Skeletal muscle satellite cell (primary cell): ENCODE data around the gene PTPRT.

Experiments
- H3K27me3 ChIP-seq: 2 replicates; pipeline ENCODE4 v1.7.0; 2013; ENCODE audit warnings: low read length; ENCODE audit not compliant: control insufficient read depth, insufficient read depth
- H3K36me3 ChIP-seq: 2 replicates; pipeline ENCODE4 v1.7.0; 2013; ENCODE audit warnings: mild to moderate bottlenecking, control low read depth, low read length; ENCODE audit not compliant: insufficient read depth
- H3K4me1 ChIP-seq: 2 replicates; pipeline ENCODE4 v1.7.0; 2013; ENCODE audit warnings: low read length; ENCODE audit not compliant: control insufficient read depth, insufficient read depth
- H3K4me2 ChIP-seq: 2 replicates; pipeline ENCODE4 v1.7.0; 2013; ENCODE audit warnings: mild to moderate bottlenecking, low read length
- H3K4me3 ChIP-seq: 2 replicates; pipeline ENCODE4 v1.7.0; 2013; ENCODE audit warnings: low read length
- H3K9ac ChIP-seq: 2 replicates; pipeline ENCODE4 v1.7.0; 2013; ENCODE audit warnings: mild to moderate bottlenecking, low read depth, low read length, moderate library complexity
- H3K9me3 ChIP-seq: replicated peaks from 2 replicates; pipeline ENCODE4 v1.7.0; 2013; ENCODE audit warnings: mild to moderate bottlenecking, control low read depth, low read length

PTPRT gene

GRCh38 chr20:42895020-42895419 is 294.7 kb downstream of the PTPRT start:
- Histone ChIP-seq H3K4me1 (no peaks in the 10 kb centered on the region), H3K9me3 (peaks cover 19% of the 10 kb centered on the region), H3K27me3 (no peaks in the 10 kb centered on the region), H3K9ac (no peak overlapping the region), H3K36me3 (no peaks in the 10 kb centered on the region), H3K4me3 (no peak overlapping the region), H3K4me2 (no peak overlapping the region)

- Histone ChIP-seq H3K4me3 (no peak overlapping the region), H3K36me3 (no peaks in the 10 kb centered on the region), H3K4me1 (no peaks in the 10 kb centered on the region), H3K27me3 (no peaks in the 10 kb centered on the region), H3K9me3 (peaks cover 14% of the 10 kb centered on the region), H3K4me2 (no peak overlapping the region), H3K9ac (no peak overlapping the region)
These were observed 295.2 kb downstream of the PTPRT start for GRCh38 chr20:42894483-42894882.

- Histone ChIP-seq H3K9ac (no peak overlapping the region), H3K9me3 (peaks cover 25% of the 10 kb centered on the region), H3K4me1 (no peaks in the 10 kb centered on the region), H3K27me3 (no peaks in the 10 kb centered on the region), H3K4me2 (no peak overlapping the region), H3K4me3 (no peak overlapping the region), H3K36me3 (no peaks in the 10 kb centered on the region)
These were observed 300.2 kb downstream of the PTPRT start for GRCh38 chr20:42889517-42889916.

- no peaks in the 10 kb centered on the region for H3K27me3 ChIP-seq
- H3K36me3 ChIP-seq = no peaks in the 10 kb centered on the region
- H3K4me2 ChIP-seq = no peak overlapping the region
- H3K4me3 ChIP-seq = no peak overlapping the region
- no peak overlapping the region for H3K9ac ChIP-seq
- H3K9me3 ChIP-seq = peaks cover 20% of the 10 kb centered on the region
- no peaks in the 10 kb centered on the region for H3K4me1 ChIP-seq
These were observed 302.4 kb downstream of the PTPRT start for GRCh38 chr20:42887281-42887680.

GRCh38 chr20:42886801-42887200 is 302.9 kb downstream of the PTPRT start:
- no peak overlapping the region for H3K9ac ChIP-seq
- H3K4me1 ChIP-seq = no peaks in the 10 kb centered on the region
- H3K4me3 ChIP-seq = no peak overlapping the region
- no peaks in the 10 kb centered on the region for H3K36me3 ChIP-seq
- H3K27me3 ChIP-seq = no peaks in the 10 kb centered on the region
- no peak overlapping the region for H3K4me2 ChIP-seq
- peaks cover 16% of the 10 kb centered on the region for H3K9me3 ChIP-seq

GRCh38 chr20:42886046-42886445 is 303.7 kb downstream of the PTPRT start:
- no peak overlapping the region for H3K4me3 ChIP-seq
- no peaks in the 10 kb centered on the region for H3K27me3 ChIP-seq
- H3K4me2 ChIP-seq = no peak overlapping the region
- H3K4me1 ChIP-seq = no peaks in the 10 kb centered on the region
- H3K9me3 ChIP-seq = peaks cover 15% of the 10 kb centered on the region
- no peak overlapping the region for H3K9ac ChIP-seq
- H3K36me3 ChIP-seq = no peaks in the 10 kb centered on the region

- Histone ChIP-seq H3K36me3 (no peaks in the 10 kb centered on the region), H3K9ac (no peak overlapping the region), H3K27me3 (no peaks in the 10 kb centered on the region), H3K9me3 (peaks cover 14% of the 10 kb centered on the region), H3K4me3 (no peak overlapping the region), H3K4me2 (no peak overlapping the region), H3K4me1 (no peaks in the 10 kb centered on the region)
These were observed 314.1 kb downstream of the PTPRT start for GRCh38 chr20:42875581-42875980.

- Histone ChIP-seq H3K9ac (no peak overlapping the region), H3K4me1 (no peaks in the 10 kb centered on the region), H3K4me2 (no peak overlapping the region), H3K27me3 (no peaks in the 10 kb centered on the region), H3K36me3 (no peaks in the 10 kb centered on the region), H3K4me3 (no peak overlapping the region), H3K9me3 (peaks cover 12% of the 10 kb centered on the region)
These were observed 316.4 kb downstream of the PTPRT start for GRCh38 chr20:42873259-42873658.

GRCh38 chr20:42864116-42864515 is 325.6 kb downstream of the PTPRT start:
- no peaks in the 10 kb centered on the region for H3K4me1 ChIP-seq
- no peaks in the 10 kb centered on the region for H3K27me3 ChIP-seq
- no peak overlapping the region for H3K4me3 ChIP-seq
- H3K9me3 ChIP-seq = peaks cover 9% of the 10 kb centered on the region
- H3K36me3 ChIP-seq = no peaks in the 10 kb centered on the region
- no peak overlapping the region for H3K4me2 ChIP-seq
- no peak overlapping the region for H3K9ac ChIP-seq

- H3K36me3 ChIP-seq = no peaks in the 10 kb centered on the region
- H3K9ac ChIP-seq = no peak overlapping the region
- no peak overlapping the region for H3K4me3 ChIP-seq
- peaks cover 12% of the 10 kb centered on the region for H3K9me3 ChIP-seq
- no peaks in the 10 kb centered on the region for H3K27me3 ChIP-seq
- H3K4me2 ChIP-seq = no peak overlapping the region
- no peaks in the 10 kb centered on the region for H3K4me1 ChIP-seq
These were observed 327.3 kb downstream of the PTPRT start for GRCh38 chr20:42862446-42862845.

GRCh38 chr20:42857446-42857845 is 332.3 kb downstream of the PTPRT start:
- Histone ChIP-seq H3K4me1 (no peaks in the 10 kb centered on the region), H3K9ac (no peak overlapping the region), H3K4me3 (no peak overlapping the region)

GRCh38 chr20:42855896-42856295 is 333.8 kb downstream of the PTPRT start:
- Histone ChIP-seq H3K4me2 (no peak overlapping the region), H3K36me3 (no peaks in the 10 kb centered on the region), H3K9ac (no peak overlapping the region), H3K27me3 (no peaks in the 10 kb centered on the region), H3K4me3 (no peak overlapping the region), H3K4me1 (no peaks in the 10 kb centered on the region), H3K9me3 (peaks cover 13% of the 10 kb centered on the region)

More at GRCh38 chr20:42857446-42857845, 332.3 kb downstream of the PTPRT start:
- H3K27me3 ChIP-seq = no peaks in the 10 kb centered on the region
- no peak overlapping the region for H3K4me2 ChIP-seq
- H3K36me3 ChIP-seq = no peaks in the 10 kb centered on the region
- H3K9me3 ChIP-seq = peaks cover 18% of the 10 kb centered on the region
